NCI-H146 treated with DMSO at 0.1 percent for 48 hours (cell line): ENCODE measurements around the gene PKNOX2.

Source experiments
- DNase-seq: peaks from one replicate; lab custom pipeline; 2025; ENCODE audit not compliant: unreplicated experiment; lab: John Stamatoyannopoulos, UW

The PKNOX2 gene

DNA sequence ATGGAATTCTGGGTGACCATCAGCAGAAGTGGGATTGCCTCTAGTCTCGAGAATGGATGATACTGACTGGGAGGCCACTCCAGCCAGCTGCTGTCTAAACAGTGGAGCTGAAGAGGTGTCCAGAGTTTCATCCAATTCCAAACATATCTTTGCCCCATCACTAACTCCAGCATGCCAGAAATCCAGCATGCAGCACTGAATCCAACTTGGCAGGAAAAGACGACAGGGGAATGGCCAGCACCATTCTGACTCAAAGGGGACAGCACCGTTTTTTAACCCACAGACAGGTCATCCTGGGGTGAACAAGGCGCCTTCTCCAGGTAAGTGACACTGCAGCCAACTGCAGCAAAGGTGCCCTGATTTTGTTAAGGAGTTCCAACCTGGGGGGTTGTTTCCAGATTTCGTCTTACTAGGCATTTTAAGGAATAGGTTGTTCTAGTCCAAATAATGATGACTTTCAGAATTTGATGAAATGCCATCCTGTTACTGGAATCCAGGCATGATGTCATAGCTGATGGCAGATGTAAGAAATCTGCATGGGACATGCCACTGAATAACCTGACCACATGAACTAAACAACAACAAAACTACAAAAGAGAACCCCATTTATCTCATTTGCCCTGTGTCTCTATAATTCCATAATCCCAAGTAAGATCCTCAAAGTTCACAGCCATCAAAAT is 299.2 kb downstream of the PKNOX2 start:
- DNase-seq = no peak

DNA sequence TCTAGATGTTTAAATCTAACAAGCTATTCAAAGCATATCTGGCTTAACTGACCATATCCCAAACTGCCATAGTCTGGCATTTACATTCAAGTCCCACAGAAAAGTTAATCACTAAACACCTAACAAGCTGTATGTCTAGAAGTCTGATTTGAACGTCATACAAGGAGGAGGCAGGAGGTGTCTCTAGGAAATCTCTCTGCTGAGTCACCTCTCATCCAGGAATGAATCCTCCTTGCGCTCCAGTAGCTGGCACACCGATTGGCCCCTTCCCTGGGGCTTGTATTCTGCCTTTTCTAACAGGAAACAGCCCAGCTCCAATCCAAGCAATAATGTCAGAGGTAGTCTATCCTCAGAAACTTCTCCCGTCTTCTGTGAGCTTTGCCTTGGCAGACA is 299.7 kb downstream of the PKNOX2 start:
- no peak for DNase-seq

DNA sequence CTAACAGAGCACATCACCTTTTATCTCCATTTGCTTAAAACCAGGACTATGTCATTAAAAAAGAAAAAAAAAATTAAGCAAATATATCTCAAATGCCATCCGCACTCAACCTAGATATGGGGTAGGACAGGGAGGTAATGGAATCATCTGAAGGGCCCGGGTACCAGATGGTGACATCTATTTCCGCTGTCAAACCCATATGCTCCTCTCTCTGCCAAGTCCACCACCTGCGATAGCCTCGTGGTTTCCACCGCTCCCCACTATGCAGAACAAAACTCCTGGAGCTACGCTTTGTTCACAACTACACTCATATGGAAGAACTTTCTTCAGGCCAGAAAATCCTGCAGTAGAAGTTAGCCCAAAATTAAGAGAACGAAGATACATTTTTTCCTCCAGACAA is 300.1 kb downstream of the PKNOX2 start:
- no peak for DNase-seq

DNA sequence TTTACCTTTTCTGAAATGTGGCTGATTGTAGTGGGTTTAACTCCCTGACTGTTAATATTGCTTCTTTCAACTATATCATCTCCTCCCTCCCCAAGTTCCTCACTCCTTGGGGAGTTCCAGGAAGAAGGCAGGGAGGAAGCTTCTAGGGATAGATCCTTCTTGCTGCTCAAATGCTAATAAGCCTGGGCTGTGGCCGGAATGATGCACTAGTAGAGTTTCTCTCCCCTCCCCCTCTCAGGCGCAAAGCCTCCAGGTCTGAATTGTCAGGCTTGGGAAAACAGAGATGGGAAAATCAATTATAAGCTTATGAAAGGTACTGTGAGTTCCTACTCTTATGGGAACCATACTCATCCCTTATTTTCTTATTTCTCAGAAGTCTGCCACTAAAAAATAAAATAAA is 300.7 kb downstream of the PKNOX2 start:
- DNase-seq = no peak

DNA sequence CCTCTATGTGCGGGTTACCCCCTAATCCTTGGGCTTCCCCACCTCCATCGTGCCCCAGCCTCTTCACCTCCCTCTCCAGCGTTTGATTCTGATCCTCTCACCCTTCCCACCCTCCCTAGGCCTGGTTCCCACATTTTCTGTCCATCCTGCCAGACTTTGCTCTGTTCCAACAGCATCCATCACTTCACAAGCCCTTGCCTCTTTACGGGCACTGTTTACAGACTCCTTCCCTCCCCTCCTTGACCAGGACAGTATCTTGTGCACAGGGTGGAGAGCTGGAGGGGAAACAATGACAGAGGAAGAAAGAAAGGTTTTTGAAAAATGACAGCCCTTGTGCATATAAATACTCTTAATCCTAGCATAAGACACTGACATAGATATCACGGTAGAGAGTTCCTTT is 301.1 kb downstream of the PKNOX2 start:
- no peak for DNase-seq

DNA sequence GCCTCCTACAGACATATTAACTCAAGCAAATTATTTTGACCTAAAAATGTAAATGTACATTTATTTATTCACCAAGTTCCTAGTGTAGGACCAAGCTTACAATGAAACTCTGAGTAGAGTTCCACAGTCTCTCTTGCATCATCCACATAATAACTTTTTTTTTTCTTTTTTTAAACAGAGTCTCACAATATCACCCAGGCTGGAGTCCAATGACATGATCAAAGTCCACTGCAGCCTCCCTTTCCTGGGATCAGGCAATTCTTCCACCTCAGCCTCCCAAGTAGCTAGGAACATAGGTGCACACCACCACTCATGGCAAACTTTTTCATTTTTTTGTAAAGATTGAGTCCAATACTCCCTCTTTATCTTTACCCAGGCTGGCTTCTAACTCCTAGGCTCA is 303.5 kb downstream of the PKNOX2 start:
- no peak for DNase-seq

DNA sequence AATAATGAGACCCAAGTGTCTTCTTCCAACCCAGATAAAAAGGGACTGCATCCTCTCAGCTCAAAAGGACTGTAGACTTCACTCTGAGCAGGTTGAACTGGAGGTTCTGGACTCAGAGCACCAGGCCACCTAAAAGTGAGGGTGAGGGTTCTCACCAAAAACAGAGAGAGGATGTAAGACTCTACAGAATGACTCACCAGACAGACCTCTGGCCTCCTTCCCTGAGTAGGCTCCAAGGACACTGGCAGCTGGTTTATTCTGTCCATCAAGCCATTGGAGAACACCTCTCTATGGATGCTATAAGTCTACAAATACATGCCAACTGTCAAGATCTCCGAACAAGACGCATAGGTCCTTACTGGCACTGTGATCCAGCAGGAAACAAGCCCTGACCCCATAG is 304.3 kb downstream of the PKNOX2 start:
- no peak for DNase-seq

DNA sequence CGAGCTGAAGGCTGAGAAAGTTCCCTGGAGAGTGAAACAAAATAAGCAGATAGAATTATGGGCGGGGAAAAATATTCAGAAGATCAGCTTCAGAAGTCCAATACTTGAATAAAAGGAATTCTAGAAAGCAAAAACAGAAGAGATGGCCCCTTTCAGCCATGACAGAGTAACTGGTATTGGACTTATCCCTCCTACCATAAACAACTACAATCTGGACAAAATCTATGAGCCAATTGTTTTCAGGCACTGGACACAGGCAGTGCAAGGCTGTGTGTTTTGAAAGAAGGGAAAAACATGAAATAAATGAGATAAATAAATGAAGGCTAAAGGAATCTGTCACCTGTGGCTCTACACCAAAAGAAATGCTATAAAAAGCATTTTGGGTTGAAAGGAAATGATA is 305.8 kb downstream of the PKNOX2 start:
- DNase-seq = no peak

DNA sequence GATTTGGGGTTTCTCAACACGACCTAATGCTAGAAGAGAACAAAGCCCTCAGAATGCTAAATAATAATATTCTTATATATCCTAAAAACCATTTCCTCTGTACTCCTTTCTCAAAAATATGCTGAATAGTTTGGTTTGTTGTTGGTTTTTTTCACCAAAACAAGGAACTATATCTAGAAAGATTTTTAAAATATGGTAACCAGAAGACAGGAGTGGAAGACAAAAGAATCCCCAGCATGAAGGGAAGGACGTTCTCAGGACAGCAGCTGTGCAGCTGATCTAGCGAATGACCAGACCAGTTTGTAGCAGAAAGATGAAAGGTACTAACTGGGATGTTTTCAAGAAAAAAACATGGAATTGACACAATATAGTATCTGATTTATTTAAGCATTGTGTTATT is 312.2 kb downstream of the PKNOX2 start:
- no peak for DNase-seq

DNA sequence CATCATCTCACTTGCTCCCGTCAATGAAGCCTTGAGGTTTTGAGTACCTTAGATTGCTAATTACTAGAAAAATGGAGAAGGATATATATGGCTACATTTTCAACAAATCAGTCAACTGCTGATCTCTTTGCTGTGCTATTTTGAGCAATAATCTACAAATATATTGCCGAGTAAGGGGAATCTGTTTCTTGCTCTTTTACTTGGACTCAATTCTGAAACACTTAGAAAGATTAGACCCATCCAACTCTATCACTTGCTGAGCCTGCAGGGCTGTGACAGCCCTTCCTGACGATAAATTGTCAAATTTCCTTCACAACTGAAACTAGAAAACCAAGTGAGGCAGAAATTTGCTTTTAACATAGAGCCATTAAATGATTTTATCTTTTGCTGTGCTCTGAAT is 314.6 kb downstream of the PKNOX2 start:
- DNase-seq = no peak

DNA sequence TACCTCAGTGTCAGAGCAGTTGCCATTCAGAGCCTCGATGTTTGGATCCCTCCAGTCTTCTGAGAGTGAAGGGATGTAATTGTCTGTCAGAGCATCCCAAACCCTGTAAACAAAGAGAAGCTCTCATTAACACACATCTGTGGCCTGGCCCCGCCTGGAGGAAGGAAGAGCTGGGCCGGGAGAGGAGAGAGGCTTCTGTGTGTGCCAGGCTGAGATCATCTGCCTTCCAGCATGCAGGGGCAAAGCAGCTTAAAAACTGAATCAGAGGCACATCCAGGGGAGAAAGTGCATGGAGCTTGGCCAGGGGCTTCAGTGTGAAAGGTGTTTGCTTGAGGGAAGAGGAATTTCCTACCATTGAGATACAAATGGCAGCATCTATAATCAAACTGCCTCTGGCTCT is 317.0 kb downstream of the PKNOX2 start:
- no peak for DNase-seq
